Activated CD8-positive, alpha-beta T cell treated with anti-CD3 and anti-CD28 coated beads for 36 hours (primary cell): ENCODE results near the gene PLEKHF1. TPM values are rescaled to one million over a fixed set of nuclear protein-coding genes. Genes with fewer than 3 reads are reported as not detected.

ENCODE experiments used
- ATAC-seq: fragments of 200-7000 bp; cut with Tn5 transposase; one replicate; pipeline ENCODE4 v1.10.0; 2021; ENCODE audit warnings: mild to moderate bottlenecking, moderate library complexity
- CTCF ChIA-PET: fragments of 350-600 bp; sonication (Branson Sonifier 250); formaldehyde crosslinking; loops from one replicate; lab custom pipeline; 2021; ENCODE audit warnings: antibody characterized with exemption; lab: Charles Lee
- POLR2A ChIA-PET: fragments of 350-600 bp; sonication (Branson Sonifier 250); formaldehyde crosslinking; loops from one replicate; lab custom pipeline; 2021; ENCODE audit warnings: antibody characterized with exemption; lab: Charles Lee
- DNase-seq: peaks from one replicate; pipeline ENCODE4 v3.0.0-alpha.2; 2020
- H3K27ac Mint-ChIP-seq: one replicate; pipeline ENCODE4 v1.8.0; 2021; ENCODE audit warnings: mild to moderate bottlenecking, mixed read lengths
- H3K27me3 Mint-ChIP-seq: one replicate; pipeline ENCODE4 v1.8.0; 2021; ENCODE audit warnings: mixed read lengths
- H3K36me3 Mint-ChIP-seq: one replicate; pipeline ENCODE4 v1.8.0; 2021; ENCODE audit warnings: low read depth, mixed read lengths
- H3K4me1 Mint-ChIP-seq: one replicate; pipeline ENCODE4 v1.8.0; 2021; ENCODE audit warnings: low read depth, mixed read lengths
- H3K4me3 Mint-ChIP-seq: one replicate; pipeline ENCODE4 v1.8.0; 2021; ENCODE audit warnings: mild to moderate bottlenecking, moderate library complexity, mixed read lengths
- H3K9me3 Mint-ChIP-seq: one replicate; pipeline ENCODE4 v1.8.0; 2021; ENCODE audit warnings: mixed read lengths
- intact Hi-C: fragments of 100-400 bp; cut with micrococcal nuclease; formaldehyde crosslinking; loops from one replicate; pipeline ENCODE4 v1.10.0; 2022
- total RNA-seq, 2 experiments: library from RNA; stranded (reverse); gene quantifications; one replicate each; pipeline ENCODE4 v1.2.3, GENCODE V29; 2021
- TF ChIP-seq, protein P1 (sequence below): fragments of 200-600 bp; IDR thresholded peaks from one replicate; pipeline ENCODE4 v1.8.0; 2022; ENCODE audit warnings: antibody characterized with exemption, mild to moderate bottlenecking

The PLEKHF1 gene
- total RNA-seq, 2 experiments from 2014 or later: 30.4 to 31.7 TPM

DNA sequence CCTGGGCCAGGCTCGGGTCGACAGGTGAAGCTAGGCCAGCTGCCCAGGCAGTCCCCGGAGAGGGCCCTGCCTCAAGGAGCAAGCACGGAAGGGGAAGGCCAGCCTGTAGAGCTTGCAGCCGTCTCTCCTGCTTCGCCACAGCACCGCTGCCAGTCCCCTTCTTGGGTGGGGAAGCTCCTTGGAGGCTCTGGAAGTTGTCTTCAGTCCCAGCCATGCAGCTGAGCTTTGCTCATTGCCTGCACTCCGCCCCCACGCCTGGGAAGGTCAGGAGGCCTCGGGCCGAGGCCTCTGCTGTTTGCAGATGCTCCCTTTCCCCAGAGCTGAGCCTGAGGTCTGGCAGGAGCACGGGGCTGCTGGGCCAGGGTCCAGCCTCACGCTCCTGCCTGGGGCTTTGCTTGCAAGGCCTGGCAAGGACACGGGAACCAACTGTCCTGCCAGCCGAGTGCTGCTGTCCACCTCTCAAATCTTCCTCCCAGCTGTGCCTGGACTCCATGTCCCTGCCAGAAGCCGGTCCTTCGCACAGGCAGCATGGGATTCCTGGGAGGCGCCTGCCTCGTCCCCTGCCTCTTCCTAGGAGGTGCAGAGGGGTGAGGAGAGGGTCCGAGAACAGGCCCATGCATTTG, 13.3 kb downstream of the PLEKHF1 start:
- ChIA-PET POLR2A (interaction anchor here (0.9 to 8.7 kb wide), 6 partner anchors 12 to 73 kb away, joined by 3 to 59 read pairs (median 4); partner anchors contain the start of genes PLEKHF1 and POP4), CTCF (interaction anchor here (0.8 to 5.2 kb wide), 10 partner anchors 12 to 79 kb away, joined by 3 to 30 read pairs (median 4); partner anchors contain the start of gene PLEKHF1)
- peaks cover 21% of the 10 kb centered on the region for H3K36me3 Mint-ChIP-seq
- no peak overlapping the region for H3K27ac Mint-ChIP-seq
- H3K4me1 Mint-ChIP-seq: peaks cover 81% of the 10 kb centered on the region
- intact Hi-C loops: no loop called here
- no peaks in the 10 kb centered on the region for H3K27me3 Mint-ChIP-seq
- TF ChIP-seq, protein P1, sequence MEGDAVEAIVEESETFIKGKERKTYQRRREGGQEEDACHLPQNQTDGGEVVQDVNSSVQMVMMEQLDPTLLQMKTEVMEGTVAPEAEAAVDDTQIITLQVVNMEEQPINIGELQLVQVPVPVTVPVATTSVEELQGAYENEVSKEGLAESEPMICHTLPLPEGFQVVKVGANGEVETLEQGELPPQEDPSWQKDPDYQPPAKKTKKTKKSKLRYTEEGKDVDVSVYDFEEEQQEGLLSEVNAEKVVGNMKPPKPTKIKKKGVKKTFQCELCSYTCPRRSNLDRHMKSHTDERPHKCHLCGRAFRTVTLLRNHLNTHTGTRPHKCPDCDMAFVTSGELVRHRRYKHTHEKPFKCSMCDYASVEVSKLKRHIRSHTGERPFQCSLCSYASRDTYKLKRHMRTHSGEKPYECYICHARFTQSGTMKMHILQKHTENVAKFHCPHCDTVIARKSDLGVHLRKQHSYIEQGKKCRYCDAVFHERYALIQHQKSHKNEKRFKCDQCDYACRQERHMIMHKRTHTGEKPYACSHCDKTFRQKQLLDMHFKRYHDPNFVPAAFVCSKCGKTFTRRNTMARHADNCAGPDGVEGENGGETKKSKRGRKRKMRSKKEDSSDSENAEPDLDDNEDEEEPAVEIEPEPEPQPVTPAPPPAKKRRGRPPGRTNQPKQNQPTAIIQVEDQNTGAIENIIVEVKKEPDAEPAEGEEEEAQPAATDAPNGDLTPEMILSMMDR: no peak
- no peaks in the 10 kb centered on the region for H3K9me3 Mint-ChIP-seq
- no peak for DNase-seq
- no peak for ATAC-seq
- H3K4me3 Mint-ChIP-seq: no peak overlapping the region

DNA sequence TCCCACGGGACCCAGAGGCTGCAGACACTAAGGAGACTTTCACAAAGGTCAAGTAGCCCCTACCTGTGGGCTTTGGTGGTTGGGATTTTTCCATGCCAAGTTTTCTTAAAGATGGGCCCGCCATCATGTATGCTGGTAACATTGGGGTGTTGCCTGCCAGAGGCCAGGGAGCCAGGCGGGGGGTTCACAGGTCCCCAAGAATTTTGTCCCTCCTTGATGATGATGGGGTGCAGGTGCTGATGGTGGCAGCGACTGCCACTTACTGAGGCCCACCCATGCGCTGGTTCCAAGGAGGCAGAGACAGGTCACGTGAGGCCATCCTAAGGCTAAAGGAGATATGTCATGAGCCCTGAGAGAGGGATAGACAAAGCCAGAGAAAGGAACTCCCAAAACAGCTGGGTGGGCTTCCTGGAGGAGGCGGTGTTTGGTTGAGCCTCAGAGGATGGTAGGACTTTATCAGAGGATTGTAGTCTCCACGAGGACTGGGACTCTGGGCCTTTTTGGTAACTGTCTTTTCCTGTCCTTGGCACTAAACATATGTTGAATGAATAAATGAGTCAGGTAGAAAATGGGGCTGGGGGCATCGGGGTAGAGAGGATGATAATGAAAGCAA, 14.4 kb downstream of the PLEKHF1 start:
- peaks cover 77% of the 10 kb centered on the region for H3K4me1 Mint-ChIP-seq
- ChIA-PET CTCF (interaction anchor here (1.4 to 5.2 kb wide), 8 partner anchors 8 to 69 kb away, joined by 3 to 30 read pairs (median 14); partner anchors contain the start of gene PLEKHF1), POLR2A (interaction anchor here (1.1 to 8.7 kb wide), 3 partner anchors 8 to 73 kb away, joined by 3 to 59 read pairs (median 3); partner anchors contain the start of genes PLEKHF1 and POP4)
- peak overlapping the region; percentile 83 for H3K27ac Mint-ChIP-seq
- intact Hi-C loops: no loop called here
- ATAC-seq (no peak), DNase-seq (no peak)
- no peaks in the 10 kb centered on the region for H3K27me3 Mint-ChIP-seq
- H3K9me3 Mint-ChIP-seq: no peaks in the 10 kb centered on the region
- TF ChIP-seq, protein P1: no peak
- peak overlapping the region; percentile 27 for H3K4me3 Mint-ChIP-seq
- H3K36me3 Mint-ChIP-seq: peaks cover 15% of the 10 kb centered on the region

DNA sequence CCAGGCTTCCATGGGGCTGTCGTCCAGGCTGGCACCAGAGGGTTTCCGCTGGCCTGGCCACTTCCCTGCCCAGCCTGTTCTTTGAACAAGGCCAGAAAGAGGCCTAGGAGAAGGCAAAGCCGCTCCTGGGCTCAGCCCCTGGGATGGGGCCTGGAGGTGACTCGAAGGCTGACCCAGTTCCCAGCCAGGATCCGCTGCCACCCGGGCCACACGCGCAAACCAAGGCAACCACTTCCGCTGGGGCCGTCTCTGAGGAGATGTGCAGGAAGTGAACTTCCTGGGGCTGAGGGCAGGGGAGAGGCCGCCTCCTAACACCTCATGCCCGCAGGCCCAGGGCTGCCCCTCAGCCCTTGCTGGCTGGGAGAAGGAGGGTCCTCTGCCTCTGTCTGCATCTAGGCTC, 15.2 kb downstream of the PLEKHF1 start:
- peaks cover 11% of the 10 kb centered on the region for H3K36me3 Mint-ChIP-seq
- intact Hi-C loops: no loop called here
- ATAC-seq: peak; percentile 90
- POLR2A ChIA-PET: interaction anchor here (0.6 to 8.7 kb wide), 7 partner anchors 8 to 192 kb away, joined by 3 to 59 read pairs (median 3); partner anchors contain the start of genes PLEKHF1 and POP4
- CTCF ChIA-PET: interaction anchor here (0.7 to 5.2 kb wide), 12 partner anchors 9 to 70 kb away, joined by 3 to 30 read pairs (median 12); partner anchors contain the start of gene PLEKHF1
- H3K4me3 Mint-ChIP-seq: peak overlapping the region; percentile 52
- H3K27me3 Mint-ChIP-seq: no peaks in the 10 kb centered on the region
- DNase-seq: peak; percentile 92
- TF ChIP-seq, protein P1: no peak
- peaks cover 72% of the 10 kb centered on the region for H3K4me1 Mint-ChIP-seq
- H3K9me3 Mint-ChIP-seq: no peaks in the 10 kb centered on the region
- H3K27ac Mint-ChIP-seq: peak overlapping the region; percentile 83

DNA sequence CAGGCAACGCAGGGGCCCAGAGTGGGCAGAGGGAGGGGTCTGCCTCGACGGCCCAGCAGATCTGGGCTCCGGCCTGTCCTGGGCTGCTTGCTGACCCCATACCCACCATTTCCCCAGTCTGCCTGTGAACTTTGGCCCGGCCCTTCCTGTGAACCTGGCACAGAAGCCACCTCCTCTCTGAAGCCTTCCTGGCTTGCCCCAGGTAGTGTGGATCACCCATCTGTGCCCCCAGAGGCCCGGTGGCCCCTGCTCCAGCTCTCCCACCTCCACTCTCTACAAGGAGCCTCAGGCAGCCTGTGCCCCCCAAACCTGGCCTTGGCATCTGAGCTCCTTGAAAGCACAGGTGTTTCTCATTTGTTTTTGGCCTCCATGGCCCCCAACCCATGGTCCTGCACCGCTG, 15.7 kb downstream of the PLEKHF1 start:
- Mint-ChIP-seq H3K4me3 (peak overlapping the region; percentile 52), H3K27me3 (no peaks in the 10 kb centered on the region), H3K27ac (peak overlapping the region; percentile 83), H3K36me3 (peaks cover 7% of the 10 kb centered on the region), H3K9me3 (no peaks in the 10 kb centered on the region), H3K4me1 (peaks cover 67% of the 10 kb centered on the region)
- ATAC-seq (peak; percentile 13), DNase-seq (no peak)
- intact Hi-C loops: no loop called here
- ChIA-PET CTCF (interaction anchor here (0.7 to 4.0 kb wide), 8 partner anchors 9 to 71 kb away, joined by 3 to 18 read pairs (median 10); no protein-coding TSS in a partner anchor), POLR2A (interaction anchor here (0.6 to 8.7 kb wide), 8 partner anchors 9 to 192 kb away, joined by 3 to 59 read pairs (median 4); partner anchors contain the start of genes PLEKHF1 and POP4)
- TF ChIP-seq, protein P1: no peak
